Measurements from ENCODE around the gene ABHD14A.

Gene ABHD14A

DNA sequence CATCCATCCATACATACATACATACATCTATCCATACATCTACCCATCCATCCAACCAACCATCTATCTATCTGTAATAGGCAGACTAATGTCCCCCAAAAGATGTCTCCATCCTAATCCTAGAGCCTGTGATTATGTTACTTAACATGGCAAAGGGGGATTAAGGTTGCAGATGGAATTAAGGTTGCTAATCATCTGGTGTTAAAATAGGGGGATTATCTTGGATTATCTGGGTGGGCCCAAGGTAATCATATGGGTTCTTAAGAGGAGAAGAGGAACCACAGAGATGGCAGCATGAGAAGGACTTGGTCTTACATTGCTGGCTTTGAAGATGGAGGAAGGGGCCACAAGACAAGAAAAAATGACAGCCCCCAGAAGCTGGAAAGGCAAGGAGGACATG is 35.6 kb downstream of the ABHD14A start:
- FAIRE-seq (no peak), DNase-seq (ENCODE audit: extremely low spot score, insufficient read length, low read depth) (no peak)

DNA sequence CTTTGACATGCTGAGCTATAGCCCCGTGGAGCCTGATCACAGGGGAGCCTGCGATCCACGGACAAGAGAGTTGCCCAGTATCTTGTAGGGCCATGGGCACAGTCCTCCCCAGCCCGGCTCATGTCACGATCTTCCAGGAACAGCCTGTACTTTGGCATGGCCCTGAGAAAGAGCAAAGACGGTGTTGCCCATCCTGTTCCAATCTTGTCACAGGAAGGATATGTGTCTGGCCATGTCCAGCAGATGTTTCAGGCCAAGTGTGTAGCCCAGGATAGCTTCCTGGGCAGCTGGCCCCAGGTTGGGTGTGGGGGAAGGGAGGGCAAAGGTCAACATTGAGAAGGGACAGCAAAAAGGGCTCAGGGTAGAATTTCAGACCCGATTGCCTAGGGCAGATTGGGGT is 37.8 kb downstream of the ABHD14A start:
- DNase-seq (ENCODE audit: extremely low spot score, insufficient read length, low read depth) (no peak), FAIRE-seq (no peak)

DNA sequence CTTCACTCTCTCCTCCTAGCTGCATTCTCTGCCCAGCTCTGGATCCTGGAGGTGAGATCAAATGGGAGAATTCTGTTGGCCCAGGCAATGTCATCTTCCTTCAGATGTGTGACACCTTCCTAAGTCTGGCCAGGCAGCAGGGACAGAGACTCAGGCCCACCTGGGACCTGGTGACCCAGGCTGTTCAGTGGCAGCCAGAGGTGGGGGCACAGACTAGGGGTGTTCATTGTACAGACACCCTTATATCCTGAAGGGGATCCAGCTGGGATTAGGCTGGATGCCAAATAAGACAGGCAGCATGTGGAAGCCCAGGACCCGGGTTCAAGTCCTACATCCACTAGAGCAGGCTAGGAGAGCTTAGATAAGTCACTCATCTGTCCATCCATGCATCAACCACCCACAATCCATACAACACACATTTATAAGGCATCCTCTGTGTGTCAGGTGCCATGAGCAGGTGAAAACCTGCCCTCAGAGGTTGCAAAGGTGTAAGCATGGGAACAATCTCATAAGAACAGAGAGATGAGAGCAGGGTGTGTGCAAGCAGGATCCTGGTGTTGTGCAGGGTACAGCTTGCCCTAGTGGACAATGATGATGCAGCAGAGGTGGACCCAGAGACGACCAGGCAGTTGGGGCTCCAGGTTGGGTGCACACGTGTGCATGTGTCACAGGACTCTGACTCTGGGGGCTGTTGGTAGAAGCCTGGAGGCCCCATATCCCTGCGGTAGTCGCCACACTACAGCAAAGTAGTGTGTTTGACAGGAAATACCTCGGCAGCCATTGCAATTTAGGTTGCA is 39.1 kb downstream of the ABHD14A start:
- FAIRE-seq (no peak), DNase-seq (ENCODE audit: extremely low spot score, insufficient read length, low read depth) (no peak)

DNA sequence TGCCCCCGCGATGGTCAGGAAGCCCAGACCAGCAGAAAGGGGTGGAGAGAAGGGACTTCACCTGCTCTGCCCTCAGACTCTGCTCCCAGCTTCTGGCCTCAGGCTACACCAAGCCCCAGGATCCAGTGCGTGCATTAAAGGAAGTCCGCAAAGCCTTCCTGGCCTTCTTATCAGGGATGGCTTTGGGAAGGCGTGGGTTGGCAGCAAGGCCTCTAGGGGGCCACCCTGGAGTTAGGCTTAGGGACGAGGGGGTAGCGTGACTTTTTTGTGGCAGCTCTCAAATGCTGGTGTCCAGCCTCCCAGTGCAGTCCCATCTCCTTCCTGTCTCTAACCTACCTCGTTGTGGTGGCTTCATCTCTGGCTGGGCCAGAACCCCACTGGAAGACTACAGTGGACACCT is 39.7 kb downstream of the ABHD14A start:
- DNase-seq (ENCODE audit: extremely low spot score, insufficient read length, low read depth) (no peak), FAIRE-seq (no peak)

DNA sequence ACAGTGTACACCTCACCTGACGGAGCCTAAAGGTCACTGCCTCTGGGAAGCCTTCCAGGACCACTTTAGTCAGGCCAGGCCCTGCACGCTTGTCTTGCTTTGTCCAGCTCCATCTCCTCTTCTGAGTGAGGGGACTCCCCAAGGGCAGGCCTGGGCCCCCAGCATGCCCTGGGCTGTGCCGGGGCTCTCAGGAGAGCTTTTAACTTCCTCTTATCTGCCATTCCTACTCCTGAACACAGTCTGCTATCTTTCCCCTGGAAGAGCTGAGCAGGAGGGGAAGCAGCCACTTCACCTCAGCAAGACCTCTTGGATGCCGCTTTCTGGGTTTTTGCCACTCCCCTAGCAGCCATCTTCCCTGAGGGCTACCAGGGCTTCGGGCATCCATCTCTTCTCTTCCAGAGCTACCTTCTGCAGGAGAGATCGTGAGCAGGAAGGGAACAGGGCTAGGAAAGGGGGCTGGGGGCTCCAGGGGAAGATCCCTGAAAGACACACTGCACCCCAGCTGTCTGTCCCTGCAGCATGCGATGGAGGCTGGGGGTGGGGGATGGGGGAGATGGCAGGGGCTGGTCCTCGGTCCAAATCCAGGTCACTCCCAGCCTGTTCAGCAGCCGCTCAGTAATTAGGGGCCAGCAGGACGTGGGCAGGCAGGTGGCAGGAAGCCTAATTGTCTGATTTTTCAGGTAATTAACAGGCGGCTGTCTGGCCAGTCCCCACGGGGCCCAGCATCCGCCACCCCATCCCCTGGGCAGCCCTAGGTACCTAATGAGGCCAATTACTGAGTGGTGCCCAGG is 40.8 kb downstream of the ABHD14A start:
- FAIRE-seq (no peak), DNase-seq (ENCODE audit: extremely low spot score, insufficient read length, low read depth) (no peak)

DNA sequence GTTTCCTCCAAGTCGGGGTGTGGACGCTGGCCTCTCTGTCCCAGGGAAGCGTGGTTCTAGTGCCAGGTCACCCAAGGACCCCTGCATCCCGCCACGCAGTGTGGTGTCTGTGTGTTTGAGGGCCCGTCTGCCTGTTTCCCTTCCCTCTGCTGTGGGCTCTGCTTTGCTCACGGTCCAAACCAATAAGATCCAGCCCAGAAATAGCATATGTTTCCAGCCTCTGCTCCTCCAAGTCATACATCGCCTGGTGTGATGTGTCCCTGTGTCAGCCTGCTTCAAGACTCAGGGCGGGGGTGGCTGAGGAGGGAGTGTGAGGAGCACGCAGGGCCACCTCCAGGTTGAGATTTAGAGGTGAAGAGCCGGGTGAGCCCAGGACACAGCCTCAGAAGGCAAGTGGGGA is 42.7 kb downstream of the ABHD14A start:
- no peak for FAIRE-seq

DNA sequence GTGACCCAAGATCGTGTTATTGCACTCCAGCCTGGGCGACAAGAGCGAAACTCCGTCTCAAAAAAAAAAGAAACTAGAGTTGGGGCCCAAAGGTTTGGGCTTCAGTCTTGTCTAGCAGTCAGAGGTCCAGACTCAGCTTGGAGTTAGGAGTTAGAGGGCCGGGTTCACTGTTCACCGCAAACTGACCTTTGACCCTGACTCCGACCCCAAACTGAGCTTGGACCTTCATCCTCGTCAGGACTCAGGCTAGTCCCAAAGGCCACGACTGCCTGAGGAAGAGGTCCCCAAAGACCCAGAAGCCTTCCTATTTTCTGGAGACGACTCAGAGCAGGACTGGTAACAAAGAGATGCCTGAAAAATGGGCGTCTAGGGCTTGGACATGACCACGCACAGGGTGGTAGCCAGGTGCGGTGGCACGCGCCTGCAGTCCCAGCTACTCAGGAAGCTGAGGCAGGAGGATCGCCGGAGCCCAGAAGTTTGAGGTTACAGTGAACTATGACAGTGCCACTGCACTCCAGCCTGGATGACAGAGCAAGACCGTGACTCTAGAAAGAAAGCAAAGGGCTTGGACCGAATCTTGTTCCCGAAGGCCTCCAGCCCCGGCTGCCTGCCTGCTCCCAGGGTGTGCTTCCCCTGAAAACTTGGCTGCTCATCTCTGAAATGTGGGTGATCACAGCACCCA is 43.6 kb downstream of the ABHD14A start:
- FAIRE-seq, result no peak
- no peak for DNase-seq (ENCODE audit: extremely low spot score, insufficient read length, low read depth)

More for the DNA sequence above, 42.7 kb downstream of the ABHD14A start:
- no peak for DNase-seq (ENCODE audit: extremely low spot score, insufficient read length, low read depth)

DNA sequence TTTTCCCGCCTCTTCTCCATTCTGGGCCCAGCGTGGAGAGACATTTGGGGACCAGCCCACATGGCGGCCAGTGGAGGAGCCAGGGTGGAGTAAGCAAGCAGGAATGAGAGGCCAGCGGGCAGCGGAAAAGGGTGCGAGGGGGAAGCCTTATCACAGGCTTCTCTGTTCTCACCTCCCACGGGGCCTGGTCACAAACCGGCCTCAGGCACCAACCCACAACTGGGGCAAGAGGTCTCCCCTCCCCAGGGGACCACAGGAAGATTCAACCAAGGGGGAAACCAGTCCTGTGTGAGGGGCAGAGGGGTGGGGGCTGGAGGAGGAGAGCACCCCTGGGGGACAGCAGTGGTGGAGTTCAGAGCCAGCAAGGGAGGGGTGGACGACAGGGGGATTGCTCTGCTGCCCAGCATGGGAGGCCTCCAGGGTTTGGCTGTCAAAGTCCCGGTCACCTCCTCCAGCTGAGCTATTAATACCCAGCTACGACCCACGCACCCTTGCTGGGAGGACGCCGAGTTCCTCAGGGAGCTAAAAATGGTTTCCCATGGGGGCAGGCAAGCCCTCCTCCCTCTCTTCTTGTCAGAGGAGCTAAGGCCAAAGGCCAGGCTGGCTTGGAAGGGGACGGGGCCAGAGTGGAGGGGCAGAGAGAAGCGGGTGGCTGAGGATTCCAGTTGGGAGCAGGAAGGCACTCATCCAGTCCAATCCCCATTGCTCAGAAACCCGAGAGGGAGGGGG is 44.7 kb downstream of the ABHD14A start:
- no peak for DNase-seq (ENCODE audit: extremely low spot score, insufficient read length, low read depth)
- no peak for FAIRE-seq

DNA sequence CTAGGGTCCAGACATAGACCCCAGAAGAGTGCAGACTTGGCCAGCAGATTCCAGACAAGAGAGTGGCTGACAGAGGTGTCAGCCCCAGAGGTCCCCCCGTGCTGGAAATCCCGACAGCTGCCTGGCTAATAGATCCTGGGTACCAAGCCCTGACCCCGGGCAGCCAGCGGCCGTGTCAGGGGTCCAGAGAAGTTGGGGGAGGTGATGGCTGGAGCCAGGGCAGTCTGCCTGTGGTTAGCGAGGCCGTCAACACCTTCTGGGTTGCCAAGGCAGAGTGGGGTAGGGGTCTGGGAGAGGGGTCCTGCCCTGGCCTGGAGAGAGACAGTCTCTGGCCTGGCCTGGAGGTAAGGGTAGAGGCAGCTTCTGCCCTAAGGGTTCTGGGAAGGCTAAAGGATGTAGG is 45.9 kb downstream of the ABHD14A start:
- FAIRE-seq (no peak), DNase-seq (ENCODE audit: extremely low spot score, insufficient read length, low read depth) (no peak)

DNA sequence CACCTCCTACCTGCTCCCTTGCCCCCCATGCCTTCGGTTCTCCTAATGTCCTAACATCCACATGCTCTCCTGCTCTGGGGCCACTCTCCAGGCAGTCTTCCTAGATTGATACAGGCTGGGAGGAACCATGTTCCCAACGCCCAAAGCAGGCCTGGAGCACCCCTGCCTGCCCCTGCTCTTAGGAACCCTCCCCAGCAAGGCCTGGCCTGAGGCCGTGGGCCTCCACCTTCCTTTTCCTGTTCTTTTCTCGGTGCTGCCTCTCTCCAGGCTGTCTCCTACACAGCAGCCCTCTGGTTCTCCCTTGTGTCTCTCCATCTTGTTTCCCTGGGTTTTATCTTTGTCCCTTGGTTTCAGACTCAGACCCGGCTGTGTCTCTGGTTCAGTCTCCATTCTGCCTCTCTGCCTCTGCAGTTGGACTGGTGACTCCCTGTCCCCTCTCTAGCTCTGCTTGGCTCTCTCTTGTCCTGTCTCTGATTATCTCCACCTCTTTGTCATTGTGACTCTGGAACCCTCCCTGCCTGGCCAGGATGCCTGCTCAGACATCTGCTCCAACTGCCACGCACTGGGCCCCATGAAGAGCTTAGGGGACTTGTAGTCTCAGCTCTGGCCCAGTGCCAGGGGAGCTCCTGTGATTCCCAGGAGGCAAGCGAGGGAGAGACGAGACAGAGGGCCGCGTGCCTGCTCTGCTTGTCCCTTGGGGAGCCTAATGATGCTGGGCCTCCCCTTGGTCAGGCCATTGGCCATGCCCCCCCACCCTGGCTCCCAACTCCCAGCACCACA is 46.8 kb downstream of the ABHD14A start:
- DNase-seq (ENCODE audit: extremely low spot score, insufficient read length, low read depth), result no peak
- no peak for FAIRE-seq

DNA sequence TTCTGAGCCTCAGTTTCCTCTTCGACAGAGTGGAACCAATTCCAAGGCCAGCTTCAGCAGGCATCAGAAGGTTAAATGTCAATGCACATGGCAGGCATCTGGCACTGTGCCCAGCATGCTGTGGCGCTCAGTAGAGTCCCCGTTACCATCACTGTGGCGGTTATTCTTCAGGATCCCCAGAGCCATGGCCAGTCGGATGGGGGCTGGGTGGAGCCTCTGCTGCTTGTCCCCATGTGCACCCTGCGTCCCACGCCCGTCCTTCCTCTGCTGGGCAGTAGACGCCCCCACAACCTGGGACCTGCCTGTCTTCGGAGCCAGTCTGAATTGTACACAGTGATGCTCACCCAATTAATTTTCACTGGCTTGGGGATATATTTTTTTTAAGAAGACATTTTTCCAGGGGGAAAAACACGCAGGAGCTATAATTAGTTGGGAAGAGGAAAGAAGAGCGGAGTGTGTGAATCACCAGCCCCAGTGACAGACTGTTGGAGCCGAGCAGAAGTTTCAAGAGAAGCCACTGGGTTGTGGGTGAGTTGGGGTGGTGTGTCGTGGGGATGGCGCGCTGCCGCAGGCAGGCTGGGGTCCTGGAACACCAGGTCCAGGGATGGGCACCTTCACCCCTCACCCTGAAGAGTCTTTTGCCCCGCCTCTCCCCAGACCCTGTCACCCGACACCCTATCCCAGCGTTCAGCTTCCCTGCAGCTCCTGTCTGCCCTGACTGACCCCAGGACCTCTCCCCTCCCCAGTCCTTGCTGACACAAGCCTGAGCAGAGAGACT is 47.6 kb downstream of the ABHD14A start:
- no peak for FAIRE-seq
- DNase-seq (ENCODE audit: extremely low spot score, insufficient read length, low read depth), result no peak

DNA sequence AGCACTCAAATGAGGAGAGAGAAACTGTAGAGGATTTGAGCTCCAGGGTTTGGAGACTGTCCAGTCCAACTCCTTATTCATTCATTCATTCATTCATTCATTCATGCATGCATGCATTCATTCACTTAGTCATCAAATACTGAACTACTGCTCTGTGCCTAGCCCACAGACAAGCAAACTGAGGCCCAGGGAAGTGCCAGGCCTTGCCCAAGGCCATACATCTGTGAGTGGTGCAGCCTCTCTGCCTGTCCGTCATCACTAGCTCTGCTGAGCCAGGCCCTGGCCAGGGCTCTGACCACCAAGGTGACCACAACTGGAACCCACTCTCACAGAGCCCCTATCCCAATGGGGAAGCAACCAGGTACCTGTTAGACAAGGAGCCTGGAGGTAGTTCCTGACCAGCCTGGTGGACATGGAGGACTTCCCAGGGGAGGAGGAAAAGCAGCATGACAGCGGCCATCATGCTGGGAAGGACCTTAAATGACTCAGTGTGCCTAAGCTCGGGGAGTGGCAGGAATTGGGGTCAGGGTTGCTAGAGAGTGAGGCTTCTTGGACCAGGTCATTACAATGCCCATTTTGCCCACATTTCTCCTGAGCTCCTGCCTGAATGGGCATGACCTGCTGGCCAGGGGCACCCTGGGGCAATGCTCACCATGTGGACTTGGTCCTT is 48.4 kb downstream of the ABHD14A start:
- peak; percentile 15 for FAIRE-seq
- no peak for DNase-seq (ENCODE audit: extremely low spot score, insufficient read length, low read depth)

DNA sequence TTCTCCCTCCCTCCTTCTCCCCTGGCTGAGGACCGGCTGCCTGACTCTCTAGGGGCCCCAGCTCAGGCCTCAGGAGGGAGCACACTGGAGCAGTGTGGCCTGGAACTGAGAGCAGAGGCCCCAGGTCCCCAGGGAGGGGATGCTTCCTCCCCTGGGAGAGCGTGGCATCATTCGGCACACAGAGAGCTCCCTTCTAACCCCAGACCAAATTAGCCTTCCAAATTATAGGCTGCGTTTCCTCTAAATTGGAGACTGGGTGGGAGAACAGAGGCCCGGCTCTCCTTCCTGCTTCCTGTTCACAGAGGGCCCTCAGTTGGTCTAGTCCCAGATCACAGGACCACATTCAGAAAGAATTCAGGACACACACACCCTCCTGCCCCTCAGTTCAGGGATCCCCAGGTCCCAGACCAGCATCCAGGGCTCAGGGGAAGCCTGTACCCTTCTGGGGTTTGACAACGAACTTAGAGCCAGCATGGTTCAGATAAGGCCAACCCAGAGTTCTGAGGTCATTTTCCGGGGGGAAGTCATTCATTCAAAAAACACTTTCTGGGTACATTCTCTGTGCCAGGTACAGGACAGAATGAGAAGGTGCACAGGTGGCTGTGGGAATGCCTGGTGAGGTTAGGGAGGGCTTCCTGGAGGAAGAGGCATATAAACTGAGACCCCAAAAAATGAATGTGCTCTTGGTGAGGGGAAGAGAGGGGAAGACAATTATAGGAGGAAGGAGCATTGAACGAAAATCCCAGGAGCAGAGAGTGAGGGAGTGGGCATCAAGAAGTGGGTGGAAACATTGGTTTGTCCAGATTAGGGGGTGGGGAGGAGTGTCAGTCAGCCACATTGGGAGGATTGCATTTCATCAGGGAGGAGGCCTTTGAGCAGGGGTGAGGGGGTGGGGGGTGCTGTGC is 49.2 kb downstream of the ABHD14A start:
- FAIRE-seq (peak; percentile 91), DNase-seq (ENCODE audit: extremely low spot score, insufficient read length, low read depth) (peak; percentile 62)

DNA sequence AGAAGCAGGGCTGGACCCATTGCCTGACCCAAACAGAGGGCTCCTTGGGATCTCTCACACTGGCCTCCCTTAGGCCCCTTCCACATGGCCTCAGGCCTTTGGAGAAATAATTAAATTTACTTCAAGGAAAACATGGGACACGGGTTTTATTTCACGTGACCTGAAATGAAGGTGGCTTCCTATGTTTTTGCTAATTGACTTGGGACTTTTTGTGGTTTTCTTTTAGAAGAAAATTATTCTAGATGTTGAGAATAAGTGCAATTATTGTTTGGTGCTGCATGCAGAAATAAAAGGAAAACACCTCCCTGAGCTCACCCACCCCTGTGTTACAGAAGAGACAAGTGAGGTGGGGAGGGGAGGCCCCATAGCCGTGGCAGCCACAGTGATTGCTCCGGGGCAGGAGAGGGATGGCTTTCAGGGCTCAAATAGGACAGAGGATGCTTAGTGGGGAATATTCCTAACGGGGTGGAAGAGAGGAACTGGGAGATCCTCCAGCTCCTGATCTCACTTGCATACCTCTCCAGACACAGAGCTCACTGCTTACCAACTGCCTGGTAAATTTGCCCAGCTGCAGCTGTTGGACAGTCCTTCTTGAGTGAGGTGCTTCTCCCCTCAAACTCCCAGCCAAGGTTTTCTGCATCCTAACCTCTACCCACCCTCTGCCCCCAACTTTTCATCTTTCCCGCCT is 50.0 kb downstream of the ABHD14A start:
- DNase-seq (ENCODE audit: extremely low spot score, insufficient read length, low read depth), result no peak
- FAIRE-seq, result no peak

DNA sequence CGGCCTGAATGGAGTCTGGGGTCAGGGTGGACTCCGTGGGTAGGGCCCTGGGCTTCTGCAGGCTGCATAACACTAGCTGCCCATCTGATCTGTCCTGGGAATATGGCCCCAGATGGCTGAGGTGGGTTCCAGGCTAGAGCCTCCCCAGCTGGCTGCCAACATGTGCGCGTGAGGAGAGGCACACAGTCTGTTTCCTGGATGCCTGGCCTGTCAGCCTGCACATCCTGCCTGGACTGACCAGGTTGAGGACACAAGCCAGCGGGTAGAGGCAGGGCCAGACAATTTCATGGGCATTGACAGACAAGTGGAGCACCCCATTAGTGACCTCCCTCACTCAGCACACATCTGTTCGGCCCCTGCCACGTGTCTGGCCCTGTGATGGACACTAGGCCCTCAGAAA is 50.6 kb downstream of the ABHD14A start:
- FAIRE-seq, result no peak
- DNase-seq (ENCODE audit: extremely low spot score, insufficient read length, low read depth), result no peak

DNA sequence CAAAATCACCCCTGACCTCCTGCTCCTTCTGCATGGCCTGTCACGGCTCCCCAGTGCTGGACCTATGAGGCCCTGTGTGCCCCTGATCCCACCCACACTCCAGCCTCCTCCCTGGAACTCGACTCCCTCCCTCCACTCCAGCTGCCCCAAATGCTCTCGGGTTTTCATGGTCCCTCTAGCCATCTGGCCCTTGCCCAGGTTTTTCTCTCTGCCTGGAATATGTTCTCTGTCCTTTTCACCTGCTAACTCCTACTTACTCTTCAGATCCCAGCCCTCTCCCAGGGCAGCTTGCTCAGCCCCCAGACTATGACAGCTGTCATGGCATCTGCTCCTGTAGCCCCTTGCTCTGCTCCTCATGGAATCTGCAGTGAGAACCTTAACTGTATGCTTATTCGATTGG is 51.2 kb downstream of the ABHD14A start:
- DNase-seq (ENCODE audit: extremely low spot score, insufficient read length, low read depth), result no peak
- FAIRE-seq, result no peak

DNA sequence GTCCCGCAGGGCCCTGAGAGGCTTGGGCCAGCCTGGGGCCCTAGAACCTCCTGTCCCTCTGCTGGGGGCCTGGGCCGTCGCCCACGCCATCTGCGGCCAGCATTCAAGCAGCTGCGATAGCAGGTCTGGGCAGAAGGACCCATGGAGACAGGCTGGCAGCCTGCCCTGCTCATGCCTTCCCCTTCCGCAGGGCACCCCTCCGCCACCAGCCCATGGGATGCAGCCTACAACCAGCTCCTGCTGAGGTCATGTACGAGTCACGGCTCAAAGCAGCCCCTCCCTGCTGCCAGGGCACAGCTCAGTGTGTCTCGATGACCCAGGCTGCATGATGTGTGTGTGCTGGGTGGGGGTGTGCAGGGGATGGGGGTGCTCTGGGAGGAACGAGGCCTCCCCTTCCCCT is 53.7 kb downstream of the ABHD14A start:
- no peak for DNase-seq (ENCODE audit: extremely low spot score, insufficient read length, low read depth)
- no peak for FAIRE-seq
